Measurements from ENCODE around the gene BMP3. TPM values are rescaled to one million over a fixed set of nuclear protein-coding genes. Genes with fewer than 3 reads are reported as not detected.
A peak's percentile ranks its signal among the peaks of the same experiment; 100 is the strongest.

Gene BMP3, protein sequence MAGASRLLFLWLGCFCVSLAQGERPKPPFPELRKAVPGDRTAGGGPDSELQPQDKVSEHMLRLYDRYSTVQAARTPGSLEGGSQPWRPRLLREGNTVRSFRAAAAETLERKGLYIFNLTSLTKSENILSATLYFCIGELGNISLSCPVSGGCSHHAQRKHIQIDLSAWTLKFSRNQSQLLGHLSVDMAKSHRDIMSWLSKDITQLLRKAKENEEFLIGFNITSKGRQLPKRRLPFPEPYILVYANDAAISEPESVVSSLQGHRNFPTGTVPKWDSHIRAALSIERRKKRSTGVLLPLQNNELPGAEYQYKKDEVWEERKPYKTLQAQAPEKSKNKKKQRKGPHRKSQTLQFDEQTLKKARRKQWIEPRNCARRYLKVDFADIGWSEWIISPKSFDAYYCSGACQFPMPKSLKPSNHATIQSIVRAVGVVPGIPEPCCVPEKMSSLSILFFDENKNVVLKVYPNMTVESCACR
- polyA plus RNA-seq (2013, experiment 1 of 2) = 0.13 TPM
- 0.15 TPM for polyA plus RNA-seq (2013, experiment 2 of 2)

GRCh38 chr4:81030061-81030980, at the start of gene BMP3:
Gene BMP3 (plus strand): TSS chr4:81030708. CDS start chr4:81031285, 577 bp downstream.
- H3K18ac ChIP-seq (ENCODE audit: low read length) = peak within 1 kb of the TSS; percentile 78
- H2BK12ac ChIP-seq (ENCODE audit: low read length) = no peak within 1 kb of the TSS
- H3K4ac ChIP-seq (ENCODE audit: low read length) = no peak within 1 kb of the TSS
- H3K27me3 ChIP-seq (ENCODE audit: control insufficient read depth in 3 of 3, insufficient read depth in 3 of 3, low read depth in 1 of 3, low read length in 3 of 3) = peaks cover 2 to 60% (median 15%) of the 10 kb centered on the region in 3 experiments
- H3K27ac ChIP-seq (replicated peaks; ENCODE audit: low read length) = no peak within 1 kb of the TSS
- H2BK15ac ChIP-seq (ENCODE audit: low read length) = no peak within 1 kb of the TSS
- no peaks in the 10 kb centered on the region for H3K9me3 ChIP-seq (replicated peaks in 1 of 2; ENCODE audit: control insufficient read depth in 2 of 2, insufficient read depth in 1 of 2, low read depth in 1 of 2, low read length in 2 of 2)
- H2AK5ac ChIP-seq (ENCODE audit: low read depth, low read length) = peak within 1 kb of the TSS; percentile 10
- H3K4me2 ChIP-seq (ENCODE audit: insufficient read depth, low read length, poor library complexity, severe bottlenecking) = peak within 1 kb of the TSS; percentile 99
- H4K8ac ChIP-seq (ENCODE audit: low read depth, low read length) = no peak within 1 kb of the TSS
- no CpG with 5 or more reads among the region's 43 CpGs for WGBS, 2 donors (ENCODE audit: extremely low coverage in 2 of 2, insufficient read length in 2 of 2, insufficient replicate concordance in 1 of 2)
- H2BK5ac ChIP-seq (ENCODE audit: low read length) = no peak within 1 kb of the TSS
- H3K4me1 ChIP-seq (ENCODE audit: control insufficient read depth in 2 of 2, insufficient read depth in 1 of 2, low read depth in 1 of 2, low read length in 2 of 2) = peaks cover 0 to 4% of the 10 kb centered on the region in 2 donors
- peak within 1 kb of the TSS; percentile 14 for H3K14ac ChIP-seq (ENCODE audit: low read length)
- peak within 1 kb of the TSS; percentile 56 for H3K23ac ChIP-seq (ENCODE audit: low read depth, low read length, poor library complexity)
- H3K9ac ChIP-seq (ENCODE audit: low read depth, low read length, poor library complexity) = peak within 1 kb of the TSS; percentile 74
- no peaks in the 10 kb centered on the region for H3K79me1 ChIP-seq (ENCODE audit: low read depth, low read length)
- H3K4me3 ChIP-seq (ENCODE audit: low read length in 2 of 2) = peak within 1 kb of the TSS; percentile 41 to 77
- no peaks in the 10 kb centered on the region for H3K36me3 ChIP-seq (replicated peaks in 1 of 2; ENCODE audit: control insufficient read depth in 2 of 2, insufficient read depth in 2 of 2, low read length in 2 of 2)
- DNase-seq (ENCODE audit: low spot score) = peak; percentile 42
- H2BK120ac ChIP-seq (ENCODE audit: low read depth, low read length) = no peak within 1 kb of the TSS
- H4K91ac ChIP-seq (ENCODE audit: low read depth, low read length, poor library complexity) = no peak within 1 kb of the TSS
- peak within 1 kb of the TSS; percentile 84 for H2AFZ ChIP-seq (ENCODE audit: low read length)

DNA sequence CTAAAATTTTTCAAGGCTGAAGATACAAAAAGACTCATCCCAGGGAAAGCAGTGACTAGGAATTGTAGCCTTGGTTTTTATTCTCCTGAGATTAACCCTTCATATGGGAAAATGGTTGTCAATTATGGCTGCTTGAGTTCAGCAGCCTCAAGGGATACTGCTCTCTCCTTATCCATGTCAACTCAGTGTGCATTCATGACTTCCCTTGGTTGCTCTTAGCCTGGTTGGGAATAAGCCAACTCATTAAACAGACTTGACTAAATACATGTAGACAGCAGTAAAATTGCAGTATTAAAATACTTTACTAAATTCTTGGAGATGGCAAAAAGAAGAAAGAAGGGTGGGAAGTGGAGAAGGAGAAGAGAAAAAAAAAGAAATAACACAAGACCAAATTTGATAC, 44.5 kb upstream of the BMP3 start:
- H3K27me3 ChIP-seq (ENCODE audit: control insufficient read depth in 3 of 3, insufficient read depth in 3 of 3, low read depth in 1 of 3, low read length in 3 of 3) = no peaks in the 10 kb centered on the region
- no peak overlapping the region for H2BK5ac ChIP-seq (ENCODE audit: low read length)
- peaks cover 0 to 3% of the 10 kb centered on the region in 2 donors for H3K4me1 ChIP-seq (ENCODE audit: control insufficient read depth in 2 of 2, insufficient read depth in 1 of 2, low read depth in 1 of 2, low read length in 2 of 2)
- no peak overlapping the region for H3K9ac ChIP-seq (ENCODE audit: low read depth, low read length, poor library complexity)
- no peak for DNase-seq (ENCODE audit: low spot score)
- no peak overlapping the region for H2BK12ac ChIP-seq (ENCODE audit: low read length)
- H3K79me1 ChIP-seq (ENCODE audit: low read depth, low read length) = no peaks in the 10 kb centered on the region
- no peaks in the 10 kb centered on the region for H3K9me3 ChIP-seq (replicated peaks in 1 of 2; ENCODE audit: control insufficient read depth in 2 of 2, insufficient read depth in 1 of 2, low read depth in 1 of 2, low read length in 2 of 2)
- no peak overlapping the region for H2BK15ac ChIP-seq (ENCODE audit: low read length)
- no peak overlapping the region for H4K91ac ChIP-seq (ENCODE audit: low read depth, low read length, poor library complexity)
- H2BK120ac ChIP-seq (ENCODE audit: low read depth, low read length) = no peak overlapping the region
- no peak overlapping the region for H2AFZ ChIP-seq (ENCODE audit: low read length)
- H3K4me2 ChIP-seq (ENCODE audit: insufficient read depth, low read length, poor library complexity, severe bottlenecking) = no peak overlapping the region
- H3K14ac ChIP-seq (ENCODE audit: low read length) = no peak overlapping the region
- no peak overlapping the region for H3K23ac ChIP-seq (ENCODE audit: low read depth, low read length, poor library complexity)
- no peak overlapping the region for H4K8ac ChIP-seq (ENCODE audit: low read depth, low read length)
- H3K18ac ChIP-seq (ENCODE audit: low read length) = no peak overlapping the region
- no peak overlapping the region for H3K4me3 ChIP-seq (ENCODE audit: low read length in 2 of 2)
- no peak overlapping the region for H3K27ac ChIP-seq (replicated peaks; ENCODE audit: low read length)
- no peak overlapping the region for H2AK5ac ChIP-seq (ENCODE audit: low read depth, low read length)
- no peaks in the 10 kb centered on the region for H3K36me3 ChIP-seq (replicated peaks in 1 of 2; ENCODE audit: control insufficient read depth in 2 of 2, insufficient read depth in 2 of 2, low read length in 2 of 2)
- H3K4ac ChIP-seq (ENCODE audit: low read length) = no peak overlapping the region

- peak overlapping the region; percentile 10 for H2AFZ ChIP-seq (ENCODE audit: low read length)
- H4K91ac ChIP-seq (ENCODE audit: low read depth, low read length, poor library complexity) = no peak overlapping the region
- no peaks in the 10 kb centered on the region for H3K36me3 ChIP-seq (replicated peaks in 1 of 2; ENCODE audit: control insufficient read depth in 2 of 2, insufficient read depth in 2 of 2, low read length in 2 of 2)
- no peak overlapping the region for H3K27ac ChIP-seq (replicated peaks; ENCODE audit: low read length)
- no peaks in the 10 kb centered on the region for H3K79me1 ChIP-seq (ENCODE audit: low read depth, low read length)
- no peak overlapping the region for H3K4me3 ChIP-seq (ENCODE audit: low read length in 2 of 2)
- peaks cover 0 to 5% of the 10 kb centered on the region in 2 donors for H3K4me1 ChIP-seq (ENCODE audit: control insufficient read depth in 2 of 2, insufficient read depth in 1 of 2, low read depth in 1 of 2, low read length in 2 of 2)
- H3K27me3 ChIP-seq (ENCODE audit: control insufficient read depth in 3 of 3, insufficient read depth in 3 of 3, low read depth in 1 of 3, low read length in 3 of 3) = no peaks in the 10 kb centered on the region
- H2BK15ac ChIP-seq (ENCODE audit: low read length) = no peak overlapping the region
- no peak overlapping the region for H2BK12ac ChIP-seq (ENCODE audit: low read length)
- no peaks in the 10 kb centered on the region for H3K9me3 ChIP-seq (replicated peaks in 1 of 2; ENCODE audit: control insufficient read depth in 2 of 2, insufficient read depth in 1 of 2, low read depth in 1 of 2, low read length in 2 of 2)
- WGBS, 2 donors (ENCODE audit: extremely low coverage in 2 of 2, insufficient read length in 2 of 2, insufficient replicate concordance in 1 of 2) = no CpG with 5 or more reads among the region's 2 CpGs
- H2AK5ac ChIP-seq (ENCODE audit: low read depth, low read length) = no peak overlapping the region
- H3K4me2 ChIP-seq (ENCODE audit: insufficient read depth, low read length, poor library complexity, severe bottlenecking) = no peak overlapping the region
- no peak overlapping the region for H3K4ac ChIP-seq (ENCODE audit: low read length)
- DNase-seq (ENCODE audit: low spot score) = peak; percentile 51
- H3K23ac ChIP-seq (ENCODE audit: low read depth, low read length, poor library complexity) = no peak overlapping the region
- H3K18ac ChIP-seq (ENCODE audit: low read length) = no peak overlapping the region
- H3K14ac ChIP-seq (ENCODE audit: low read length) = no peak overlapping the region
- no peak overlapping the region for H2BK120ac ChIP-seq (ENCODE audit: low read depth, low read length)
- no peak overlapping the region for H2BK5ac ChIP-seq (ENCODE audit: low read length)
- no peak overlapping the region for H3K9ac ChIP-seq (ENCODE audit: low read depth, low read length, poor library complexity)
- H4K8ac ChIP-seq (ENCODE audit: low read depth, low read length) = no peak overlapping the region
Measured at GRCh38 chr4:80989921-80990544, 40.5 kb upstream of the BMP3 start.
